Testis (tissue), 3 donors: ENCODE measurements around the gene CENPL. TPM values are rescaled to one million over a fixed set of nuclear protein-coding genes. Genes with fewer than 3 reads are reported as not detected.

ENCODE experiments used
- DNase-seq: peaks from one replicate; pipeline ENCODE4 v3.0.0-alpha.2; 2019
- H3K27ac ChIP-seq, 2 donors: fragments of 200-600 bp; sonication (generic); one replicate each; pipeline ENCODE4 v1.5.1; 2019
- H3K27me3 ChIP-seq: fragments of 200-600 bp; sonication (generic); one replicate; pipeline ENCODE4 v1.5.1; 2019
- H3K36me3 ChIP-seq: fragments of 200-600 bp; sonication (generic); one replicate; pipeline ENCODE4 v1.5.1; 2017; ENCODE audit warnings: low read depth; ENCODE audit errors: missing control alignments
- H3K4me1 ChIP-seq: fragments of 200-600 bp; sonication (generic); one replicate; pipeline ENCODE4 v1.5.1; 2019
- H3K4me3 ChIP-seq, 2 donors: fragments of 200-600 bp; sonication (generic); one replicate each; pipeline ENCODE4 v1.5.1; 2017 to 2019
- H3K9me3 ChIP-seq: fragments of 200-600 bp; sonication (generic); one replicate; pipeline ENCODE4 v1.5.1; 2017
- POLR2A ChIP-seq: fragments of 450-650 bp; IDR thresholded peaks from one replicate; pipeline ENCODE4 v1.6.1; 2017; ENCODE audit warnings: antibody characterized with exemption, mild to moderate bottlenecking, moderate library complexity
- WGBS, 2 donors: methylation state at CpG; one replicate each; pipeline ENCODE4 v1.1.5; 2018; 5-methylcytosine and 5-hydroxymethylcytosine counted together
- intact Hi-C: fragments of 100-400 bp; cut with DNase I; formaldehyde crosslinking; loops from one replicate; pipeline ENCODE4 v1.15.1; 2023; ENCODE audit warnings: low total_unique reads
- polyA plus RNA-seq: library from polyadenylated mRNA; stranded (reverse); fragments of 350-450 nt; fragmentation: Illumina TruSeq; extraction: RNeasy Lipid Tissue Mini Kit (QIAGEN cat#74804); gene quantifications from one replicate; pipeline ENCODE4 v1.2.3, GENCODE V29; 2014; ENCODE audit warnings: low read depth, low replicate concordance; ENCODE audit not compliant: insufficient read depth
- total RNA-seq, 2 donors: library from RNA; depleted of rRNA; stranded (reverse); fragments of >200 nt; gene quantifications; one replicate each; pipeline ENCODE4 v1.2.3, GENCODE V29; 2016
- TF ChIP-seq, protein P1 (sequence below), 3 experiments: fragments of 450-650 bp in 2 of 3; fragments of 200-600 bp in 1 of 3; sonication (generic) in 1 of 3; IDR thresholded peaks; one replicate each; pipeline ENCODE4 v1.5.1; 2016 to 2019; ENCODE audit warnings: antibody characterized with exemption in 3 of 3, mild to moderate bottlenecking in 2 of 3, moderate library complexity in 1 of 3

The CENPL gene
- total and polyA plus RNA-seq, 3 donors from 2014 or later: 13.2 to 26.5 (median 20.5) TPM

DNA sequence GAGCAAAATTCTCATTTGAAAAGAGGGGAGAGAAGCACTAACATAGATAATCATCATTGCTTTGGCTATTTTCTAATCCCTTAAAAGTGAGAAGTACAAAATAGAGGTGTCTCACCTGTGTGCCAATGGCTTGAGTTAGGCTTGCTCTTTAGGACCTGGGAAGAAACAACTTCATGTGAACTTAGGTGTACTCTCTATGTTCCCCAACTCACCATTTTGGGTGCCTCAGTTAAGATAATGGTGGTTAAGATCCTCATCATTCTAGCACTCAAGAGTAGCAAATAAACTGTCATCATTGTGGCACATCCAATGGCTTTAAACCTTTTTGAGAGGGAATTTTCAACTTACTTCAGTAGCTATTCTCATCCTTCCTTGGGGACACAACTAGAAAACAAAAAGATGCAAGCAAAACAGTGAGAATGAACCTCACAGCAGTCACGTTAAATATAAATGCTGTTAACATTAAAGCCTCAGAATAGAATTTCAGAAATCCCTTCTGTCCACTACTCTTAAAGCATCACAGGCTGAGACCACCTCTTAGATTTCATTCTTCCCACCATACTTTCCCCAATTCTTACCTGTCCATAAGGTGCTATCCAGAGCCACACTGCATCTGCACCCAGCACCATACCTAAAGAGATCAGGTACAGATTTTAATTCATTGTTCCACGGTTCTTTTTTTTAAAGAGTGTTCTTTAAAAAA lies 41.9 kb upstream of the CENPL start:
- no peak for DNase-seq
- H3K9me3 ChIP-seq: no peaks in the 10 kb centered on the region
- H3K4me1 ChIP-seq: peaks cover 33% of the 10 kb centered on the region
- intact Hi-C loops: no loop called here
- TF ChIP-seq POLR2A: no peak
- TF ChIP-seq, protein P1, sequence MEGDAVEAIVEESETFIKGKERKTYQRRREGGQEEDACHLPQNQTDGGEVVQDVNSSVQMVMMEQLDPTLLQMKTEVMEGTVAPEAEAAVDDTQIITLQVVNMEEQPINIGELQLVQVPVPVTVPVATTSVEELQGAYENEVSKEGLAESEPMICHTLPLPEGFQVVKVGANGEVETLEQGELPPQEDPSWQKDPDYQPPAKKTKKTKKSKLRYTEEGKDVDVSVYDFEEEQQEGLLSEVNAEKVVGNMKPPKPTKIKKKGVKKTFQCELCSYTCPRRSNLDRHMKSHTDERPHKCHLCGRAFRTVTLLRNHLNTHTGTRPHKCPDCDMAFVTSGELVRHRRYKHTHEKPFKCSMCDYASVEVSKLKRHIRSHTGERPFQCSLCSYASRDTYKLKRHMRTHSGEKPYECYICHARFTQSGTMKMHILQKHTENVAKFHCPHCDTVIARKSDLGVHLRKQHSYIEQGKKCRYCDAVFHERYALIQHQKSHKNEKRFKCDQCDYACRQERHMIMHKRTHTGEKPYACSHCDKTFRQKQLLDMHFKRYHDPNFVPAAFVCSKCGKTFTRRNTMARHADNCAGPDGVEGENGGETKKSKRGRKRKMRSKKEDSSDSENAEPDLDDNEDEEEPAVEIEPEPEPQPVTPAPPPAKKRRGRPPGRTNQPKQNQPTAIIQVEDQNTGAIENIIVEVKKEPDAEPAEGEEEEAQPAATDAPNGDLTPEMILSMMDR (IDR thresholded peaks at IDR 0.05): no peak
- H3K27me3 ChIP-seq: no peaks in the 10 kb centered on the region
- WGBS, 2 donors: 8 to 11% methylated on average over 2 of the region's 2 CpGs
- H3K4me3 ChIP-seq: peak overlapping the region; percentile 78 to 88
- H3K27ac ChIP-seq: peak overlapping the region in 1 of 2 donors; percentile 92
- no peaks in the 10 kb centered on the region for H3K36me3 ChIP-seq

DNA sequence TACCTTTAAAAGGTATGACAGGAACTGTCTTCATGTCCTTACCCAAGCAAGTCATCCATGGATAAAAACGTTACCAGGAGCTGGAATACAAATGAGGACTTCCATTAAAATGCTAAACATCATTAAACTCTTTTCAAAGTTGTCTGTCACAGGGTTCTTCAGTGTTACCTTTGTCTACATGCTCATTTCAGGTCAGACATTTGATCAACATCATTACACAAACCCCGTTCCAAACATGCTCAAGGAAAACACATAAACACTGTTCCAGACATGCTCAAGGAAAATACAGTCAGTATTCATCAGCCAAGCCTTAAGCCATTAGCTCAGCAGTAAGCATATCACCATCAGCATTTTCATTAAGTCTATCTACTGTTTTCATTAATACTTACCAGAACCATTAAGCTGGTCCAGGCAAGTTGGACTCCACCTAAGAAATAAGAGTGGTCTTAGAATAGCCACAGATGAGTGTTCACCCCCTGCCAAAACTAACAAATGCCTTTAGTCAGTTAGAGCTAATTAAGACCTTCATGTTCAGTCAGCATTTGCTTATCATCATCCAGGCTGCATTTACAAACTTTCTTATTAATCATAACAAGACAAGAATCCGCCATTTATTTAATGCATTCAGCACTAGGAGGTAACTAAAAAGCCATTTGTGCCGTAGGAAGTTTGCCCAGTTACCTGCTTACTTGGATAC lies 40.9 kb upstream of the CENPL start:
- no peak for TF ChIP-seq POLR2A
- TF ChIP-seq, protein P1 (IDR thresholded peaks at IDR 0.05): no peak
- Histone ChIP-seq H3K9me3 (no peaks in the 10 kb centered on the region), H3K27ac (no peak overlapping the region), H3K4me1 (peaks cover 30% of the 10 kb centered on the region), H3K36me3 (no peaks in the 10 kb centered on the region), H3K4me3 (no peak overlapping the region), H3K27me3 (no peaks in the 10 kb centered on the region)
- no peak for DNase-seq
- 42 to 53% methylated on average over 4 of the region's 4 CpGs for WGBS, 2 donors
- intact Hi-C loops: no loop called here

DNA sequence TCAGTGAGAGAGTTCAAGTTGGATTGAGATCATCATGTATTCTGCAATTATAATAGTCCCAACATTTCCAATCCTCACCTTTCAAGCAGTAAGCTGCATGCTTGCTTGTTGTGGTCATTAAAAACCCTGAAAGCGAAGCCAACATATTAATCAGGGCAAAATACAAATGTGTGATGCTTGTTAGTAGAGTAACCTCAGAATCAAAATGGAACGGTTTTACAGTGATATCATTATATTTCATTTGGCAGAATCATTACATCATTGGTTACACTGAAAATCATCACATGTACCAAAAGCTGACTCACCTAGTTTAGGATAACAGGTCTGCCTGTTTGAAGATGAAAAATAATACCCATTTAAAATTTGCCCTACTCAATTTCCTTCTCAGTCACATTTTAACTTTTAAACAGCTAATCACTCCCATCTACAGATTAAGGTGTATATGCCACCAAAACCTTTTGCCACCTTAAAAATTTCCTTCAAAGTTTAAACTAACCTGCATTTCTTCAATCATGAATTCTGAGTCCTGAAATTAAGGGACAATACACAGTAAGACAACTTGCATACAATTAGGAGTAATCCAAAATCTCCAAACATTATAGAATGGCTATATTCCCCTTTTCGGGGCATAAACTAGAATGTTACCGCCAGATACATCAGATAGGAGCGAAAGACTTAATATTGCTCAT lies 39.6 kb upstream of the CENPL start:
- TF ChIP-seq, protein P1 (IDR thresholded peaks at IDR 0.05): no peak
- TF ChIP-seq POLR2A: no peak
- Histone ChIP-seq H3K36me3 (no peaks in the 10 kb centered on the region), H3K27ac (no peak overlapping the region), H3K9me3 (no peaks in the 10 kb centered on the region), H3K4me1 (peaks cover 22% of the 10 kb centered on the region), H3K4me3 (no peak overlapping the region), H3K27me3 (no peaks in the 10 kb centered on the region)
- DNase-seq: no peak
- 80 to 86% methylated on average over 5 of the region's 5 CpGs for WGBS, 2 donors
- intact Hi-C loops: no loop called here

DNA sequence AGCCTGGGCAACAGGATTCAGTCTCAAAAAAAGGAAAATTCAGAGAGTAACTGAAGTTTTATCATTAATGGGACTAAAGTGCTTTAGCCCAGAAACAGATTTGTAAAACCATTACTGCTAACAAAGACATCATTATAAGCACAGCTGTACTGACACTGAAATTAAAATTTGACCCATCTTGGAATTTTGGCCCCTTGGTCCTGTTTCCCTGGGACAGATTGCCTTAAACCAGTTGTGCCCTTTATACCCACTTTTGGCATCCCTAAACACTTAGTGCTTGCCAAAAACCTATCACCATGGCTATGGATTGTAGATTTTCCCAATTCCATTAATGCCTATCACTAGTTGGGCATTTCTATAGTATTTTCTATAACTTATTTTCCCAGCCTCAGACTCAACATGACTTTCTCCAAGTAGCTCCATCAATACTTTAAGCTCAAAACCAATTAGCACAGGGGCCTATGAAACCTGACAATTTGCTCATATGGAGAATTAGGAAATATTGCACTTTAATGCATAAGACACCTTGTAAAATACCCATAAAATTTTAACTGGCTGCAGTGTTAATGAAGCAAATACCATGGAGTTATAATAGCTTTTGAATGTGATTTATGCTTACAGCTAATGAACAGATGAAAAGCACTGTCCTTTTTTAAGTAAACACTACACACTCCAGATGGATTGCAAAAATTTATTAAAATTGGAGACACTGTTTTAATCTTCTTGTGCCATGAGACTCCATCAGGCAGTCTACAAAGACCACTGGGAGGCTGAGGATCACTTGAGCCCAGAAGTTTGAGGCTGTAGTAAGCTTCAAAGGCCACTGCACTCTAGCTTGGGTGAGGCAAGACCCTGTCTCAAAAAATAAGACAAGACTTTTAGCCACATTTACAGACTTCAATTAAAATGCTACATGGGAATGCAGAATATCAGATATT lies 38.8 kb upstream of the CENPL start:
- no peak for DNase-seq
- intact Hi-C loops: no loop called here
- no peaks in the 10 kb centered on the region for H3K9me3 ChIP-seq
- H3K4me1 ChIP-seq: peaks cover 16% of the 10 kb centered on the region
- no peak overlapping the region for H3K4me3 ChIP-seq
- no peak overlapping the region for H3K27ac ChIP-seq
- no peaks in the 10 kb centered on the region for H3K36me3 ChIP-seq
- H3K27me3 ChIP-seq: no peaks in the 10 kb centered on the region
- TF ChIP-seq POLR2A: no peak
- TF ChIP-seq, protein P1 (IDR thresholded peaks at IDR 0.05): no peak
